Raji (cell line): Measurements from ENCODE around the gene TESMIN.

Experiments used
- POLR2A ChIP-seq: IDR thresholded peaks from 2 replicates; pipeline ENCODE4 v1.6.1; 2011; ENCODE audit warnings: low read depth, low read length, control low read depth; ENCODE audit not compliant: insufficient read depth

The TESMIN gene

GRCh38 chr11:68698993-68699392 lies 52.3 kb downstream of the TESMIN start:
- TF ChIP-seq POLR2A = no peak

GRCh38 chr11:68695531-68695930 lies 55.8 kb downstream of the TESMIN start:
- no peak for TF ChIP-seq POLR2A

GRCh38 chr11:68694431-68695297 lies 56.7 kb downstream of the TESMIN start:
- TF ChIP-seq POLR2A = no peak

- TF ChIP-seq POLR2A = no peak
Observed at GRCh38 chr11:68693484-68693882, 57.8 kb downstream of the TESMIN start.

- no peak for TF ChIP-seq POLR2A
Observed at GRCh38 chr11:68692871-68693483, 58.3 kb downstream of the TESMIN start.

- TF ChIP-seq POLR2A = no peak
Observed at GRCh38 chr11:68692115-68692514, 59.2 kb downstream of the TESMIN start.

- no peak for TF ChIP-seq POLR2A
Observed at GRCh38 chr11:68691402-68691784, 59.9 kb downstream of the TESMIN start.

- no peak for TF ChIP-seq POLR2A
Observed at GRCh38 chr11:68690671-68691401, 60.5 kb downstream of the TESMIN start.

GRCh38 chr11:68689737-68690625 lies 61.3 kb downstream of the TESMIN start:
- no peak for TF ChIP-seq POLR2A

- no peak for TF ChIP-seq POLR2A
Observed at GRCh38 chr11:68688881-68689280, 62.4 kb downstream of the TESMIN start.

- no peak for TF ChIP-seq POLR2A
Observed at GRCh38 chr11:68687986-68688385, 63.3 kb downstream of the TESMIN start.

- TF ChIP-seq POLR2A = no peak
Observed at GRCh38 chr11:68687311-68687710, 64.0 kb downstream of the TESMIN start.

GRCh38 chr11:68686486-68686885 lies 64.8 kb downstream of the TESMIN start:
- TF ChIP-seq POLR2A = no peak

GRCh38 chr11:68685656-68686380 lies 65.5 kb downstream of the TESMIN start:
- TF ChIP-seq POLR2A = no peak
